Fibroblast of villous mesenchyme (primary cell): ENCODE results near the gene ZC3H10. TPM values are rescaled to one million over a fixed set of nuclear protein-coding genes. Genes with fewer than 3 reads are reported as not detected.

Experiments used
- DNase-seq: peaks from one replicate; pipeline ENCODE4 v3.0.0-alpha.2; 2010; ENCODE audit warnings: low read depth
- H3K4me3 ChIP-seq: 2 replicates; pipeline ENCODE4 v1.5.1; 2011; ENCODE audit warnings: low read depth, mild to moderate bottlenecking, low read length
- total RNA-seq: library from RNA; depleted of rRNA; stranded (reverse); fragments of >200 nt; gene quantifications from 2 replicates; pipeline ENCODE4 v1.2.3, GENCODE V29; 2012
- TF ChIP-seq, protein P1 (sequence below): IDR thresholded peaks from 2 replicates; pipeline ENCODE4 v1.5.1; 2012; ENCODE audit warnings: low read depth, mild to moderate bottlenecking, low read length; ENCODE audit not compliant: insufficient read depth

The ZC3H10 gene
- total RNA-seq, 1 donor, result 4.3 TPM

DNA sequence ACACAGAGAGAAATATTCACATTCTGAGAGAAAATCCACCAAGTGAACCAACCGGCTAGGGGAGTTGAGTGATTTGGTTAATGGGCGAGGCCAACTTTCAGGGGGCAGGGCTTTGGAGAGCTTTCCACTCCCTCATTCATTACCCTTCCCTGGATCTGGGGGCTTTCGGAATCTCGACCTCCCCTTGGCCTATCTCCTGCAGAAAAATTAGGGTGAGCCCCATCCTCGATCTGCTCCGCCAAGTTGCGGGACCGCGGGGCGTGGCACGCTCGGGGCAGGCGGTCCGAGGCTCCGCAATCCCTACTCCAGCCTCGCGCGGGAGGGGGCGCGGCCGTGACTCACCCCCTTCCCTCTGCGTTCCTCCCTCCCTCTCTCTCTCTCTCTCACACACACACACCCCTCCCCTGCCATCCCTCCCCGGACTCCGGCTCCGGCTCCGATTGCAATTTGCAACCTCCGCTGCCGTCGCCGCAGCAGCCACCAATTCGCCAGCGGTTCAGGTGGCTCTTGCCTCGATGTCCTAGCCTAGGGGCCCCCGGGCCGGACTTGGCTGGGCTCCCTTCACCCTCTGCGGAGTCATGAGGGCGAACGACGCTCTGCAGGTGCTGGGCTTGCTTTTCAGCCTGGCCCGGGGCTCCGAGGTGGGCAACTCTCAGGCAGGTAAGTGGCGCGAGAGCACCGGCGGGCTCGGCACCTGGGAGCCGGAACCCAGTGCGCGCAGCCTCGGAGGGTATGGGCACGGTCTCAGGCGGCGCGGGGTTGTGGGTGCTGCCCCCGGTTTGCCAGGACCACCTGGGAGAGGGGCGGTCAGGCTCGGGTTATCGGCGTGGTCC is 38.1 kb upstream of the ZC3H10 start, which contains the start of gene ERBB3:
ERBB3 (plus strand) TSS at position 443 of the 833 bp plus-strand sequence; CDS start at position 579, 136 bp downstream.
- TF ChIP-seq, protein P1, sequence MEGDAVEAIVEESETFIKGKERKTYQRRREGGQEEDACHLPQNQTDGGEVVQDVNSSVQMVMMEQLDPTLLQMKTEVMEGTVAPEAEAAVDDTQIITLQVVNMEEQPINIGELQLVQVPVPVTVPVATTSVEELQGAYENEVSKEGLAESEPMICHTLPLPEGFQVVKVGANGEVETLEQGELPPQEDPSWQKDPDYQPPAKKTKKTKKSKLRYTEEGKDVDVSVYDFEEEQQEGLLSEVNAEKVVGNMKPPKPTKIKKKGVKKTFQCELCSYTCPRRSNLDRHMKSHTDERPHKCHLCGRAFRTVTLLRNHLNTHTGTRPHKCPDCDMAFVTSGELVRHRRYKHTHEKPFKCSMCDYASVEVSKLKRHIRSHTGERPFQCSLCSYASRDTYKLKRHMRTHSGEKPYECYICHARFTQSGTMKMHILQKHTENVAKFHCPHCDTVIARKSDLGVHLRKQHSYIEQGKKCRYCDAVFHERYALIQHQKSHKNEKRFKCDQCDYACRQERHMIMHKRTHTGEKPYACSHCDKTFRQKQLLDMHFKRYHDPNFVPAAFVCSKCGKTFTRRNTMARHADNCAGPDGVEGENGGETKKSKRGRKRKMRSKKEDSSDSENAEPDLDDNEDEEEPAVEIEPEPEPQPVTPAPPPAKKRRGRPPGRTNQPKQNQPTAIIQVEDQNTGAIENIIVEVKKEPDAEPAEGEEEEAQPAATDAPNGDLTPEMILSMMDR, result peak; percentile 2
- peak within 1 kb of the TSS; percentile 70 for H3K4me3 ChIP-seq
- peak; percentile 76 for DNase-seq

DNA sequence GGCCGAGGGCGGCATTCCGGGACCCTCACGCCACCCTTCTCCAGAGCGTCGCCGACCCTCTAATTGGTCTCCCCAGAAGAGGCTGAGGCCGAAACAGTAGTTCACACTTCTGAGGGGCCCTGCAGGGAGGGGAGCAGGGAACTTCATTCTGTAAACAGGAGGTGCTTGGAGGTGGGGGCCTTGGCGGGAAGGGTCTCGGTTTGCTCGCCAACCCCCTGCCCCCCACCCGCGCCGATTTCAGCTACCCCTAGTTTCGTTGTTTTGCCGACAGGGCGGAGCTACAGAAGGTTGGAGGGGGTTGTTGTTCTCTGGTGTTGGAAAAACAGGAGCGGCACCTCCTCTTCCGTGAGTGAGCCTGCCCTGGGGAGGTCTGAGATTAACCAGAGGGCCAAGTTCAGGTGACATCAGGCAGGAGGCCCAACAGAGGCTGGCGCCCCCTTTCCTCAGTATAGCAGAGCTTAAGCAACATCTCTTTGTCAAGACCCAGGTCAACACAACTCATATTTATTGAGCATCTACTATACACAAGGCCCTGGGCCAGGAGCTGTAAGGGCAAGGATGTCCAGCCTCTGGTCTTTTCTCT is 37.4 kb upstream of the ZC3H10 start:
- H3K4me3 ChIP-seq, result peak overlapping the region; percentile 70
- no peak for DNase-seq
- TF ChIP-seq, protein P1, result no peak

DNA sequence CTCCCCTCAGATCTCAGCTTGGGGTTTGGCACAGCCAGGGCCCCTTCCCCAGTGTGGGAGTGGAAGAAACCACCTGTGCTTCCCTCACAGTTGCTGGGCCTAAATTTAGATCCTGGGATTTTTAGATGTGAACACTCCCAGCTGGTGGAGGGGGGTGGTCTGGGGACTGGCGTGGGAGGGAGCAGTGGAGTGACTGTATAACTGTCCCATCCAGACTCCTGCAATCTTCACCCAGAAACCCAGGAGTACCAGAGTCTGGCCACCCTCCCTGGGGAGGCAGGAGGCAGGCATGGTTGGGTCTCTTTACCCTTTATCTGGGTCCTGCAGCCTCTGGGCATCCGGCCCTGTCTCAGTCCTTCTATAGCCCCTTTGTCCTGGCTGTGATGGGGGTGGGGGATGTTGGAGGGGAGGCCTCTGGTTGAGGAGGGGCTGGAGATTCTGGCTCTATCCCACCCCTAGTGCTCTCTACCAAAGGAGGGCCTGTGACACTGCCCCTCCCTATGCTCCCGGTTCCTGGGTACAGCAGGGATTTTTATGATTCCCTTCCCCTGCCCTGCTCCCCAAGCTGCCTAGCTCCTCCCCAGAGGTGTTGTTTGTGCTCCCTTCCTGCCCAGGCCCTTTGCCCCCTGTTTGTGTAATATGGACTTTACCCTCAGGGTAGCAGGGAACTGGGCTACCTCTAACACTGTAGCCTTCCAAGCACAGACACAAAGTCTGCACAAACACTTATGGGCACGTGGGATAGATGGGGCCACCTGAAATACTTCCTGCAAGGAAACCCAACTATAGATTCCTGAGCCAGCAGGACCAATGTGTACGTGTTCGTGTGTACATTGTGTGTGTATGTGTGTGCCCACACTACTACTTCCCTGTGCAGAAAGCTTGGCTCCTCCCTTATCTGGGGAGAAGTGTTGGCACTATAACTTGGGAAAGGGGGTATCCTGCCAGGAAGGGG is 36.4 kb upstream of the ZC3H10 start:
- TF ChIP-seq, protein P1, result no peak
- no peak overlapping the region for H3K4me3 ChIP-seq
- no peak for DNase-seq

DNA sequence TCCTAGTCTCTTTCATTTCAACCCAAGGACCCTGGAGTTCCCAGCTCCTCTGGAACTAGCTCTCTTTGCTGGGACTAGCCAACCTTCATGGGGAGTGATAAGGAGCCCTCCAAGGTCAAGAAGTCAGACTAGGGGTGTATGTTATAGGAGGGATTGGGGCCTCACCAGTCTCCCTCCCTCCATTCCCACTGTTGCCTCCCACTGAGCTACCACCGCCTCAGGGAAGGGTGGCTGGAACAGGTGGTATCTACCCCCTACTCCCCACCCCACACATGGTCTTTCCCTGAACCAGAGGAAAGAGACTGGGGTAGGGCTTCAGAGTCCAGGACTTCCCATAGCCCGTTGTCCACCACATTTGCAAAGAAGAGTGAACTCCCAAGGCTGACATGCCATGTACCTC is 35.7 kb upstream of the ZC3H10 start:
- no peak overlapping the region for H3K4me3 ChIP-seq
- no peak for DNase-seq
- TF ChIP-seq, protein P1, result no peak

DNA sequence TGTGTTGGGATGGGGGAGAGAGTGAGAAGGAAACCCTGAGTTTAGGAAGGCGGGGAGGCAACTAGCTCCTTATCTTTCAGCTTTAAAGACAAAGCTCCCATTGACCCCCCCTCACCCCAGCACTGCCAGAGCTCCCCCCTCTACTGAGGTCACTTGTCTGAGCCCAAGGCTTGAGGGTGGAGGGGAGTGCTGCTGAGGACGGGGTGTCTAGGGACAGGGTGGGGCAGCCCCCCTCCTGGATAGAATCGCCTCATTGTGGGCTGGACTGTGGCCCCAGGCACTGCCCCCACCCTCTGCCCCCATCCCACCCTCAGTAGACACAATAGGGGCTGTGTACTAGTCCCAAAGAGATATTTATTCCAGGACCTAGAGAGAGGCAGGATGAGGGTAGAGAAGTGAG is 35.1 kb upstream of the ZC3H10 start:
- TF ChIP-seq, protein P1, result no peak
- DNase-seq, result no peak

DNA sequence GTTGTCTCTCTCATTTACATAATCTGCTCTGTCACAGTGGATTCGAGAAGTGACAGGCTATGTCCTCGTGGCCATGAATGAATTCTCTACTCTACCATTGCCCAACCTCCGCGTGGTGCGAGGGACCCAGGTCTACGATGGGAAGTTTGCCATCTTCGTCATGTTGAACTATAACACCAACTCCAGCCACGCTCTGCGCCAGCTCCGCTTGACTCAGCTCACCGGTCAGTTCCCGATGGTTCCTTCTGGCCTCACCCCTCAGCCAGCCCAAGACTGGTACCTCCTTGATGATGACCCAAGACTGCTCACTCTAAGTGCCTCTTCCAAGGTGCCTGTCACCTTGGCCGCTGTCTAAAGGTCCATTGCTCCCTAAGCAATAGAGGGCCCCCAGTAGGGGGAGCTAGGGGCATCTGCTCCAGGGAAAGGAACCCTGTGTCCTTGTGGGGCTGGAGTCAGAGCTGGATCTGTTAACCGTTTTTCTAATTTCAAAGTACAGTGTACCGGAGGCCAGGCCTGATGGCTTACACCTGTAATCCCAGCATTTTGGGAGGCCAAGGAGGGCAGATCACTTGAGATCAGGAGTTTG is 33.0 kb upstream of the ZC3H10 start:
- peak; percentile 16 for DNase-seq
- no peak overlapping the region for H3K4me3 ChIP-seq

More for the DNA sequence above, 35.1 kb upstream of the ZC3H10 start:
- H3K4me3 ChIP-seq, result no peak overlapping the region

More for the DNA sequence above, 33.0 kb upstream of the ZC3H10 start:
- TF ChIP-seq, protein P1, result peak; percentile 63
